Measurements from ENCODE around the gene SNX24. TPM values are rescaled to one million over a fixed set of nuclear protein-coding genes. Genes with fewer than 3 reads are reported as not detected.

Gene SNX24
- total RNA-seq, 1 experiment from 2014 or later: 23.5 TPM

DNA sequence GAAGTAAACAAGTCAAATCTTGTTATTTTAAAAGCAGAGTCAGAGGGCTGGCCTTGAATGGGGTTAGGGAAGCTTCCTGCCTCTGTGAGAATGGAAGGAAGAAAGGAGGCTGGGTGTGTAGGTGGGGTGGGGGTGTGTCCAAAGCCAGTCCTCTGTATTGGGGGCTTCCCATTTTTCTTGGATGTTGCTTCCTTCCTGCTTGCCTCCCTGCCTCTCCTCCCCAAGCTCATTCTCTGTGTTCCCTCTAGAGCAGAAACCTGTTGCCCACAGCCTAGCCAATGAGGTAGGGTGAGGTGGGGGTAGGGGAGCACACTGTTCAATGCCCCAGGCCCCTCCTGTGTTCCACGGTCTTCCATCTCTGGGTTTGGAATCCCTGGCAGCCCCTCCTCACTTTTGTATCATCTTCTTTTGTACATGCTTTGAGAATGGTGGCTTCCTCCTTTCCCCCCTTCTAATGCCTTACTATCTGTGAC, 39.7 kb downstream of the SNX24 start:
- H3K27ac Mint-ChIP-seq (ENCODE audit: unreplicated experiment): no peak overlapping the region
- H3K4me1 Mint-ChIP-seq (ENCODE audit: low read depth, unreplicated experiment): no peaks in the 10 kb centered on the region

GRCh38 chr5:122885891-122886290, 40.5 kb downstream of the SNX24 start:
- no TSS peak for BruUV-seq (replicated peaks)
- no peaks in the 10 kb centered on the region for H3K9me3 Mint-ChIP-seq (ENCODE audit: low read depth, unreplicated experiment)
- no peaks in the 10 kb centered on the region for H3K27me3 Mint-ChIP-seq (ENCODE audit: unreplicated experiment)
- CTCF ChIA-PET: no interaction called here
- intact Hi-C loops (cut with micrococcal nuclease; ENCODE audit: unreplicated experiment): no loop called here
- H3K4me1 Mint-ChIP-seq (ENCODE audit: low read depth, unreplicated experiment): no peaks in the 10 kb centered on the region
- no peak overlapping the region for H3K27ac Mint-ChIP-seq (ENCODE audit: unreplicated experiment)
- no peak for DNase-seq
- TF ChIP-seq CTCF (IDR thresholded peaks at IDR 0.05; ENCODE audit: unreplicated experiment): no peak
- no peak overlapping the region for H3K4me3 Mint-ChIP-seq (ENCODE audit: low read depth, unreplicated experiment)
- H3K36me3 Mint-ChIP-seq (ENCODE audit: insufficient read depth, unreplicated experiment): no peaks in the 10 kb centered on the region

More for the DNA sequence above, 39.7 kb downstream of the SNX24 start:
- CTCF ChIA-PET: no interaction called here
- no peak overlapping the region for H3K4me3 Mint-ChIP-seq (ENCODE audit: low read depth, unreplicated experiment)
- BruUV-seq (replicated peaks): no TSS peak
- intact Hi-C loops (cut with micrococcal nuclease; ENCODE audit: unreplicated experiment): no loop called here
- TF ChIP-seq CTCF (IDR thresholded peaks at IDR 0.05; ENCODE audit: unreplicated experiment): no peak
- H3K27me3 Mint-ChIP-seq (ENCODE audit: unreplicated experiment): no peaks in the 10 kb centered on the region
- H3K9me3 Mint-ChIP-seq (ENCODE audit: low read depth, unreplicated experiment): no peaks in the 10 kb centered on the region
- no peak for DNase-seq
- no peaks in the 10 kb centered on the region for H3K36me3 Mint-ChIP-seq (ENCODE audit: insufficient read depth, unreplicated experiment)

DNA sequence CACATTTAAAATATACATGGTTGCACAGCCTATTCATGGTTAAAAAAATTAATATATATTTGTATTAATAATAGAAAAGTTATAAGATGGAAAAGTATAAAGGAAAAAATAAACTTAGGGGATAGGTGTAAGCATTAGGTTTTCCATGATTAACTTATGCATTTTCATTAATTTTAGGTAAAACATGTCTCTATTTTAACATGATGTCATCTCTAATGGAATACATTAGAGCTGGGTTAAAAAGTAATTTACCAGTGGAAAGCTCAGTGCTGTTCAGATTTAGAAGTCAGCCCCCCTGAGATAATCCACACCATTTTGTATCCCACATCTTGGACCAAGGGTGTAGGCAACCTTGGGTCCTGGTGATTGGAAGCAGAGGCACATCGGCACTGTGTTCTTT, 49.7 kb downstream of the SNX24 start:
- Mint-ChIP-seq H3K27ac (ENCODE audit: unreplicated experiment) (no peak overlapping the region), H3K36me3 (ENCODE audit: insufficient read depth, unreplicated experiment) (no peaks in the 10 kb centered on the region), H3K4me3 (ENCODE audit: low read depth, unreplicated experiment) (no peak overlapping the region), H3K4me1 (ENCODE audit: low read depth, unreplicated experiment) (peaks cover 8% of the 10 kb centered on the region), H3K27me3 (ENCODE audit: unreplicated experiment) (no peaks in the 10 kb centered on the region), H3K9me3 (ENCODE audit: low read depth, unreplicated experiment) (no peaks in the 10 kb centered on the region)
- no peak for DNase-seq
- CTCF ChIA-PET: no interaction called here
- BruUV-seq (replicated peaks): no TSS peak
- intact Hi-C loops (cut with micrococcal nuclease; ENCODE audit: unreplicated experiment): loop anchor here (5.0 kb wide), 2 partner anchors 378 to 472 kb away; no protein-coding TSS in a partner anchor
- TF ChIP-seq CTCF (IDR thresholded peaks at IDR 0.05; ENCODE audit: unreplicated experiment): no peak

DNA sequence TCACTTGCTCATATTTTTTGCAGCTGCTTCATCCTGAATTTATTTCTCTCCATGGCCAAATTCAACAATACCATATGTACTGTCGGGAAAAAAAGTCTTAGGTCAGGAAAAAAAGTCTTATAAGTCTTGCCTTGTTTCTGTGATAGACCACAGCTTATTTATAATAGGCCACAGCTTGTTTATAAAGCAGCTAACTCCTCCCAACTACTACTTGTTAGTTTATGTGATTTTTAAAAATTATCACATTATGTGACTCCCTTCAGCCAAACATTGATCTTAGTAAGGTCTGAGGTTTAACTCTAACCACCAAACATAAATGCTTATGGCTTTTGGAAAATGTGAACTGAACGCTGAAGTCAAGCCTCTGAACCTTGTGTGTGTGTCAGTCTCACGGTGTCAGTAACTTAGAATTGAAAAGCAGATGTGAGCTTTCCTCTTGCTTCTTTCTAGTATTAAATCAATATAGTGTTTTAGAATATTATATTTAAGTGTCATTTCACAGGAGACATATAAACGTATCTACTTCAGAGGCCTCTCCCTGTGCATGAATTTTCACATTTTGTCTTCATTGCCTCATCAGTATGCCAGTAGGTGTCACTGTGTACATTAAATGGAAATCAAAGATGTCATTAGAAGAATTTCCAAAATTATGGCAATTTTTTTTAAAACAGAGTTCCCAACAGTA, 51.3 kb downstream of the SNX24 start:
- CTCF ChIA-PET: interaction anchor here (0.7 kb wide), 1 partner anchor 471 kb away, joined by 3 read pairs; no protein-coding TSS in a partner anchor
- Mint-ChIP-seq H3K36me3 (ENCODE audit: insufficient read depth, unreplicated experiment) (no peaks in the 10 kb centered on the region), H3K27ac (ENCODE audit: unreplicated experiment) (no peak overlapping the region), H3K4me1 (ENCODE audit: low read depth, unreplicated experiment) (peaks cover 4% of the 10 kb centered on the region), H3K27me3 (ENCODE audit: unreplicated experiment) (no peaks in the 10 kb centered on the region), H3K9me3 (ENCODE audit: low read depth, unreplicated experiment) (no peaks in the 10 kb centered on the region), H3K4me3 (ENCODE audit: low read depth, unreplicated experiment) (no peak overlapping the region)
- TF ChIP-seq CTCF (IDR thresholded peaks at IDR 0.05; ENCODE audit: unreplicated experiment): peak; percentile 46
- no peak for DNase-seq
- intact Hi-C loops (cut with micrococcal nuclease; ENCODE audit: unreplicated experiment): loop anchor here (2.0 to 5.0 kb wide), 3 partner anchors 379 to 714 kb away; no protein-coding TSS in a partner anchor
- no TSS peak for BruUV-seq (replicated peaks)
